GM13977 (cell line): ENCODE data around the gene PHLDB1.

Experiments
- DNase-seq: peaks from one replicate; pipeline ENCODE4 v3.0.0; 2012; ENCODE audit warnings: low spot score
- in situ Hi-C: fragments of 300-500 bp; cut with MboI; formaldehyde crosslinking; loops from one replicate; pipeline ENCODE4 v1.12.0; 2022; ENCODE audit warnings: low sequenced_read_pairs, low pct_unique_long_range_greater_than_20kb, mixed read lengths, inconsistent platforms; ENCODE audit not compliant: unreplicated experiment
- TF ChIP-seq, protein P1 (sequence below): IDR thresholded peaks from 2 replicates; pipeline ENCODE4 v1.5.1; 2012; ENCODE audit warnings: mild to moderate bottlenecking, control low read depth; ENCODE audit not compliant: insufficient read depth; ENCODE audit errors: extremely low read depth, missing control alignments

Gene PHLDB1

GRCh38 chr11:118606157-118606843 is 1.1 kb upstream of the PHLDB1 start:
- in situ Hi-C loops = no loop called here
- TF ChIP-seq, protein P1, sequence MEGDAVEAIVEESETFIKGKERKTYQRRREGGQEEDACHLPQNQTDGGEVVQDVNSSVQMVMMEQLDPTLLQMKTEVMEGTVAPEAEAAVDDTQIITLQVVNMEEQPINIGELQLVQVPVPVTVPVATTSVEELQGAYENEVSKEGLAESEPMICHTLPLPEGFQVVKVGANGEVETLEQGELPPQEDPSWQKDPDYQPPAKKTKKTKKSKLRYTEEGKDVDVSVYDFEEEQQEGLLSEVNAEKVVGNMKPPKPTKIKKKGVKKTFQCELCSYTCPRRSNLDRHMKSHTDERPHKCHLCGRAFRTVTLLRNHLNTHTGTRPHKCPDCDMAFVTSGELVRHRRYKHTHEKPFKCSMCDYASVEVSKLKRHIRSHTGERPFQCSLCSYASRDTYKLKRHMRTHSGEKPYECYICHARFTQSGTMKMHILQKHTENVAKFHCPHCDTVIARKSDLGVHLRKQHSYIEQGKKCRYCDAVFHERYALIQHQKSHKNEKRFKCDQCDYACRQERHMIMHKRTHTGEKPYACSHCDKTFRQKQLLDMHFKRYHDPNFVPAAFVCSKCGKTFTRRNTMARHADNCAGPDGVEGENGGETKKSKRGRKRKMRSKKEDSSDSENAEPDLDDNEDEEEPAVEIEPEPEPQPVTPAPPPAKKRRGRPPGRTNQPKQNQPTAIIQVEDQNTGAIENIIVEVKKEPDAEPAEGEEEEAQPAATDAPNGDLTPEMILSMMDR = no peak
- no peak for DNase-seq

GRCh38 chr11:118606844-118607228 is 579 bp upstream of the PHLDB1 start:
- DNase-seq = no peak

GRCh38 chr11:118608360-118609227 is 1.2 kb downstream of the PHLDB1 start:
- DNase-seq = no peak
- TF ChIP-seq, protein P1 = no peak
- in situ Hi-C loops = no loop called here

More at GRCh38 chr11:118606844-118607228, 579 bp upstream of the PHLDB1 start:
- TF ChIP-seq, protein P1 = no peak
- in situ Hi-C loops = no loop called here

GRCh38 chr11:118609380-118610224 is 2.2 kb downstream of the PHLDB1 start:
- in situ Hi-C loops = no loop called here
- TF ChIP-seq, protein P1 = no peak
- DNase-seq = no peak

- DNase-seq = no peak
- in situ Hi-C loops = no loop called here
- TF ChIP-seq, protein P1 = no peak
Observed at GRCh38 chr11:118610225-118610772, 2.9 kb downstream of the PHLDB1 start.
